GM23338 (cell line): ENCODE results near the gene ATAD3B.

Source experiments
- CREB1 ChIP-seq: fragments of 250-450 bp; sonication (Bioruptor Pico); IDR thresholded peaks from 2 replicates; pipeline ENCODE4 v1.5.0; 2020; ENCODE audit warnings: low read depth, mild to moderate bottlenecking, moderate library complexity
- CTCF ChIP-seq, 2 experiments: fragments of 200-600 bp in 1 of 2; sonication (generic) in 1 of 2; conservative IDR thresholded peaks; 2 replicates each; pipeline versions ENCODE4 v1.5.1 to v1.6.1; 2016 to 2017; ENCODE audit warnings: antibody characterized with exemption in 2 of 2, low read depth in 2 of 2, mild to moderate bottlenecking in 2 of 2, moderate library complexity in 1 of 2
- ETS1 ChIP-seq: IDR thresholded peaks from 2 replicates; pipeline ENCODE4 v1.6.1; 2016; ENCODE audit warnings: antibody characterized with exemption
- EZH2 ChIP-seq: fragments of 200-600 bp; sonication (generic); IDR thresholded peaks from one replicate; pipeline ENCODE4 v1.8.0; 2017; ENCODE audit warnings: antibody characterized with exemption, mild to moderate bottlenecking, low read depth; ENCODE audit not compliant: unreplicated experiment
- EZH2phosphoT487 ChIP-seq: fragments of 200-600 bp; sonication (generic); IDR thresholded peaks from one replicate; pipeline ENCODE4 v1.8.1; 2018; ENCODE audit warnings: antibody characterized with exemption; ENCODE audit not compliant: unreplicated experiment
- JUNB ChIP-seq: IDR thresholded peaks from one replicate; pipeline ENCODE4 v1.6.1; 2016; ENCODE audit warnings: antibody characterized with exemption; ENCODE audit not compliant: unreplicated experiment
- NANOG ChIP-seq: IDR thresholded peaks from 2 replicates; pipeline ENCODE4 v1.6.1; 2016; ENCODE audit warnings: antibody characterized with exemption, borderline replicate concordance
- POLR2AphosphoS5 ChIP-seq: IDR thresholded peaks from 2 replicates; pipeline ENCODE4 v1.6.1; 2016; ENCODE audit warnings: antibody characterized with exemption, low read depth
- REST ChIP-seq: IDR thresholded peaks from one replicate; pipeline ENCODE4 v1.6.1; 2018; ENCODE audit warnings: antibody characterized with exemption; ENCODE audit not compliant: unreplicated experiment
- STAT1 ChIP-seq: IDR thresholded peaks from one replicate; pipeline ENCODE4 v1.6.1; 2016; ENCODE audit warnings: antibody characterized with exemption; ENCODE audit not compliant: unreplicated experiment
- ZNF114 ChIP-seq: fragments of 250-450 bp; sonication (Bioruptor Pico); IDR thresholded peaks from 2 replicates; pipeline ENCODE4 v1.5.0; 2020; ENCODE audit warnings: mild to moderate bottlenecking, moderate library complexity
- ZNF331 ChIP-seq: fragments of 250-450 bp; sonication (Bioruptor Pico); IDR thresholded peaks from 2 replicates; pipeline ENCODE4 v1.5.0; 2020; ENCODE audit warnings: low read depth, mild to moderate bottlenecking, moderate library complexity
- ZNF462 ChIP-seq: fragments of 250-450 bp; sonication (Bioruptor Pico); IDR thresholded peaks from 2 replicates; pipeline ENCODE4 v1.5.0; 2020; ENCODE audit warnings: mild to moderate bottlenecking, moderate library complexity

- TF ChIP-seq CTCF (conservative IDR thresholded peaks at IDR 0.05; ENCODE audit: low read depth in 2 of 2), result no peak
- TF ChIP-seq CREB1 (CRISPR knock-in tag), result no peak
- no peak for TF ChIP-seq POLR2AphosphoS5
- no peak for TF ChIP-seq EZH2
- no peak for TF ChIP-seq STAT1
- TF ChIP-seq EZH2phosphoT487, result no peak
- TF ChIP-seq JUNB, result no peak
- TF ChIP-seq REST, result no peak
- no peak for TF ChIP-seq NANOG
- no peak for TF ChIP-seq ZNF331 (CRISPR knock-in tag)
- no peak for TF ChIP-seq ETS1
- no peak for TF ChIP-seq ZNF462 (CRISPR knock-in tag)
- TF ChIP-seq ZNF114 (CRISPR knock-in tag), result no peak
These were observed 22.3 kb upstream of the ATAD3B start, which contains the start of gene ATAD3C for GRCh38 chr1:1449099-1449739.
